HG02678 (cell line): ENCODE measurements around the gene ATG13.

Experiments
- ATAC-seq: cut with Tn5 transposase; IDR thresholded peaks from one replicate; pipeline ENCODE4 v1.9.1; 2021; ENCODE audit warnings: mild to moderate bottlenecking, moderate library complexity; ENCODE audit not compliant: unreplicated experiment

The ATG13 gene

GRCh38 chr11:46674463-46675287 lies 57.3 kb downstream of the ATG13 start:
- ATAC-seq, result no peak

- ATAC-seq, result no peak
Measured at GRCh38 chr11:46675288-46675851, 58.0 kb downstream of the ATG13 start.

GRCh38 chr11:46675949-46676348 lies 58.6 kb downstream of the ATG13 start:
- no peak for ATAC-seq

GRCh38 chr11:46676436-46677158 lies 59.2 kb downstream of the ATG13 start:
- no peak for ATAC-seq

GRCh38 chr11:46677169-46677568 lies 59.8 kb downstream of the ATG13 start:
- ATAC-seq, result no peak

GRCh38 chr11:46677991-46678740 lies 60.8 kb downstream of the ATG13 start:
- ATAC-seq, result no peak

- no peak for ATAC-seq
Measured at GRCh38 chr11:46678741-46679130, 61.4 kb downstream of the ATG13 start.

GRCh38 chr11:46679241-46680163 lies 62.1 kb downstream of the ATG13 start:
- ATAC-seq, result no peak

GRCh38 chr11:46680164-46680760 lies 62.9 kb downstream of the ATG13 start:
- ATAC-seq, result no peak

GRCh38 chr11:46680815-46681214 lies 63.5 kb downstream of the ATG13 start:
- no peak for ATAC-seq

- no peak for ATAC-seq
Measured at GRCh38 chr11:46681814-46682213, 64.5 kb downstream of the ATG13 start.

GRCh38 chr11:46682773-46683752 lies 65.7 kb downstream of the ATG13 start:
- ATAC-seq, result no peak

- ATAC-seq, result no peak
Measured at GRCh38 chr11:46684367-46684766, 67.0 kb downstream of the ATG13 start.

GRCh38 chr11:46686886-46687795 lies 69.8 kb downstream of the ATG13 start:
- no peak for ATAC-seq

- ATAC-seq, result no peak
Measured at GRCh38 chr11:46690702-46691101, 73.3 kb downstream of the ATG13 start.

GRCh38 chr11:46692450-46692849 lies 75.1 kb downstream of the ATG13 start:
- ATAC-seq, result no peak

- ATAC-seq, result no peak
Measured at GRCh38 chr11:46693597-46694012, 76.3 kb downstream of the ATG13 start.

- ATAC-seq, result no peak
Measured at GRCh38 chr11:46694072-46694471, 76.7 kb downstream of the ATG13 start.
